Measurements from ENCODE around the gene PEMT. TPM values are rescaled to one million over a fixed set of nuclear protein-coding genes. Genes with fewer than 3 reads are reported as not detected.

The PEMT gene
- total and polyA plus RNA-seq, 10 donors = 8.9 to 21.3 (median 14.8) TPM

DNA sequence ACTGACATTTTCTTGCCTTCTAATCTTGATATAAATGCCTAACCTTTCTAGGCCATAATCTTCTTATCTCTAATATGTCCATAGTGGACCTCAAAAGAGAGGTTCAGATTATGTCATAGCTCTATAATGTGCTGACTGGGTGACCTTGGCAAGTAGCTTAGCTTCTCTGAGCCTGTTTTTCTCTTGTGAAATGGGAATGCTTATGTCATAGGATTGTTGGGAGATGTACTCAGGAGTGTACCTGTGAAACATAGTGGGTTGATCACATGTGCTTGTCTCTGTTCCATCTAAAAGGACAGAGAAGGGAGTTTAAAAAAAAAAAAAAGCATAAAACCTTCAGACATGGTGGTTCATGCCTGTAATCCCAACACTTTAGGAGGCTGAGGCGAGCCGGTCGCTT lies 112.3 kb downstream of the PEMT start:
- intact Hi-C loops (cut with DNase I; ENCODE audit: low total_unique reads) = no loop called here

DNA sequence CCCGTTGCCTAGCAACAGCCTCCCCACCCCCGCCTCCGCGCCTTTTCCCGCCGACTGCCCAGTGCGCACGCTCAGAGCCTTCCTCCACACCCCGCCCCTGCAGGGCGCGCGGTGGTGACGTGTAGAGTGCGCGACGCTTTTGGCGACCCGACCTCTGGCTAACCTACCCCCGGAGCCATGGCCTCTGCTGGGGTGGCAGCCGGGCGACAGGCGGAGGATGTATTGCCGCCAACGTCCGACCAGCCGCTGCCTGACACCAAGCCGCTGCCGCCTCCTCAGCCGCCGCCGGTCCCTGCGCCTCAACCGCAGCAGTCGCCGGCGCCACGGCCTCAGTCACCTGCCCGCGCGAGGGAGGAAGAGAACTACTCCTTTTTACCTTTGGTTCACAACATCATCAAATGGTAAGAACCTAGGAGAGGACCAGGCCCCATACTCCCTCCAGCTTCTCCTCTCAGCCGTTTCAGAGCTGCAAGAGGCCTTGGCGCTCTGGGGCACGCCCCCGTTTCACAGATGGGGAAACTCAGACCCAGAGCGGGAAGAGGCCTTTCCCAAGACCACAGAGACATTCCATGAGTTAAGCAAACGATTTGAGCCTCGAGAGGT lies 114.5 kb downstream of the PEMT start, which contains the start of gene MED9:
Gene MED9 (plus strand): TSS at position 136 of the 603 bp plus-strand sequence. CDS start 42 bp downstream, at position 178.
- TF ChIP-seq POLR2A (IDR thresholded peaks at IDR 0.05) (no peak), POLR2AphosphoS5 (IDR thresholded peaks at IDR 0.05) (peak; percentile 93 to 96 (median 94))
- TF ChIP-seq, protein P1, sequence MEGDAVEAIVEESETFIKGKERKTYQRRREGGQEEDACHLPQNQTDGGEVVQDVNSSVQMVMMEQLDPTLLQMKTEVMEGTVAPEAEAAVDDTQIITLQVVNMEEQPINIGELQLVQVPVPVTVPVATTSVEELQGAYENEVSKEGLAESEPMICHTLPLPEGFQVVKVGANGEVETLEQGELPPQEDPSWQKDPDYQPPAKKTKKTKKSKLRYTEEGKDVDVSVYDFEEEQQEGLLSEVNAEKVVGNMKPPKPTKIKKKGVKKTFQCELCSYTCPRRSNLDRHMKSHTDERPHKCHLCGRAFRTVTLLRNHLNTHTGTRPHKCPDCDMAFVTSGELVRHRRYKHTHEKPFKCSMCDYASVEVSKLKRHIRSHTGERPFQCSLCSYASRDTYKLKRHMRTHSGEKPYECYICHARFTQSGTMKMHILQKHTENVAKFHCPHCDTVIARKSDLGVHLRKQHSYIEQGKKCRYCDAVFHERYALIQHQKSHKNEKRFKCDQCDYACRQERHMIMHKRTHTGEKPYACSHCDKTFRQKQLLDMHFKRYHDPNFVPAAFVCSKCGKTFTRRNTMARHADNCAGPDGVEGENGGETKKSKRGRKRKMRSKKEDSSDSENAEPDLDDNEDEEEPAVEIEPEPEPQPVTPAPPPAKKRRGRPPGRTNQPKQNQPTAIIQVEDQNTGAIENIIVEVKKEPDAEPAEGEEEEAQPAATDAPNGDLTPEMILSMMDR (IDR thresholded peaks at IDR 0.05 in 8 of 11, conservative IDR thresholded peaks at IDR 0.05 in 3 of 11) = peak in 1 of 11 experiments; percentile 11
- intact Hi-C loops (cut with DNase I; ENCODE audit: low total_unique reads) = no loop called here
- Histone ChIP-seq H3K4me3 (peak within 1 kb of the TSS; percentile 77 to 98 (median 88)), H3K4me1 (peaks cover 17 to 61% (median 50%) of the 10 kb centered on the region in 6 donors), H3K27me3 (replicated peaks in 1 of 7) (no peaks in the 10 kb centered on the region), H3K9me3 (no peaks in the 10 kb centered on the region), H3K27ac (peak within 1 kb of the TSS; percentile 75 to 95 (median 92)), H3K36me3 (peaks cover 0 to 23% (median 0%) of the 10 kb centered on the region in 6 donors)
- 0 to 1% (median 0%) methylated on average over 41 to 47 of the region's 47 CpGs for whole genome bisulfite sequencing, 5 donors
- peak; percentile 97 for DNase-seq

More for the DNA sequence above, 112.3 kb downstream of the PEMT start:
- no peak overlapping the region for H3K4me3 ChIP-seq
- no peak overlapping the region for H3K27ac ChIP-seq
- H3K36me3 ChIP-seq = peaks cover 0 to 31% (median 0%) of the 10 kb centered on the region in 6 donors
- no peaks in the 10 kb centered on the region for H3K27me3 ChIP-seq (replicated peaks in 1 of 7)
- no peaks in the 10 kb centered on the region for H3K9me3 ChIP-seq
- H3K4me1 ChIP-seq = peaks cover 18 to 83% (median 57%) of the 10 kb centered on the region in 6 donors
- TF ChIP-seq, protein P1 (IDR thresholded peaks at IDR 0.05 in 8 of 11, conservative IDR thresholded peaks at IDR 0.05 in 3 of 11) = no peak
- TF ChIP-seq POLR2A (IDR thresholded peaks at IDR 0.05) (no peak), POLR2AphosphoS5 (IDR thresholded peaks at IDR 0.05) (no peak)
- WGBS, 5 donors = 96 to 98% (median 98%) methylated on average over 3 of the region's 3 CpGs
- DNase-seq = no peak

DNA sequence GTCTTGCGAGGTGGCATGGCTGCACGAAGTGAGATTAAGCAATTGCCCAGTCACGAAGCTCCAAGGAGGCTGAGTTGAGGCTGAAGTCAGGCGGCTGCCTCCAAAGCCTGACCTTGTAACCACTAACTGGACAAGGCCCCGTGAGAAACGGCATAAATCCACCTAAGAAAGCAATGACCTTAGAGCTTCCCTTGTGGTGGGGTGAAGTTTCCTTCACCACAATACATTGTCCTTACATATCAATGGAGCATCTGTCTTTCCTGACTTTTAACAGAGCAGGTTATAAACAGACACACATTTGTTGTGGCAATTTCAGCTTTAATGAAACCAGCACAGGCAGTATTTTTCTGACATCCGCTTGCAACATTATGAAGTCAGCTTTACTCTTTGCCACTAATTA lies 117.2 kb downstream of the PEMT start:
- peaks cover 0 to 9% (median 0%) of the 10 kb centered on the region in 7 donors for H3K27me3 ChIP-seq (replicated peaks in 1 of 7)
- H3K9me3 ChIP-seq = no peaks in the 10 kb centered on the region
- peaks cover 0 to under 1% (median 0%) of the 10 kb centered on the region in 6 donors for H3K36me3 ChIP-seq
- no peak overlapping the region for H3K27ac ChIP-seq
- peaks cover 17 to 35% (median 30%) of the 10 kb centered on the region in 6 donors for H3K4me1 ChIP-seq
- intact Hi-C loops (cut with DNase I; ENCODE audit: low total_unique reads) = no loop called here
- peak; percentile 54 for DNase-seq
- no peak for TF ChIP-seq POLR2AphosphoS5 (IDR thresholded peaks at IDR 0.05)
- TF ChIP-seq POLR2A (IDR thresholded peaks at IDR 0.05) = no peak
- TF ChIP-seq, protein P1 (IDR thresholded peaks at IDR 0.05 in 8 of 11, conservative IDR thresholded peaks at IDR 0.05 in 3 of 11) = no peak
- H3K4me3 ChIP-seq = no peak overlapping the region
- 75 to 83% (median 79%) methylated on average over 7 of the region's 7 CpGs for WGBS, 5 donors

DNA sequence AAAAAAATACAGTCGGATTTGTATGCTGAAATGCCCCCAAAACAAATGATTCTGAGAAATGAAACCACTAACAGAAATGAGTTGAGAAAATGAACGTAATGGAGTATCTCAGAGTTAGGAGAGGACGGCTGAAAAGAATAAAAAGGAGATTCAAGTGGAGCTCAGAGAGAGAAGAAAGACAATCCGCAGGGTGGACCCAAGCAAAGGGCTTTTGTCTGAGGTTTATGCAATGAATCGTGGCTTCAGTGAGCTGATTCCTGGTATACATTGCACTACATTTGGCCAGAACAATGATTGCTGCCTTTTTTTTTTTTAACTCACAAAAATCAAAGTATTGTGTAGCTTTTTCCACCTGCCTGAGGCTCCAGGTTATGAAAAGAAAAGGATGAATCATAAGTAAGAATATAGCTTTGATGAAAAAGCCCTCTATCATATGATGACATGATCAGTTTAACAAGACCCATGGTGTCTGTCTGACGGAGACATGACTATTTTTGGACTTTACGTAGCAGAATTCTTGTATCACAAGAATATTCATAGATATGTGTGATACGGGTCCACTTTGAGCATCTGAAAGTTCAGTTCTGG lies 119.1 kb downstream of the PEMT start:
- no peak overlapping the region for H3K4me3 ChIP-seq
- DNase-seq = no peak
- H3K27me3 ChIP-seq (replicated peaks in 1 of 7) = peaks cover 0 to 9% (median 0%) of the 10 kb centered on the region in 7 donors
- WGBS, 5 donors = 66 to 80% (median 73%) methylated on average over 8 of the region's 8 CpGs
- intact Hi-C loops (cut with DNase I; ENCODE audit: low total_unique reads) = no loop called here
- H3K4me1 ChIP-seq = peaks cover 4 to 26% (median 13%) of the 10 kb centered on the region in 6 donors
- H3K9me3 ChIP-seq = no peaks in the 10 kb centered on the region
- TF ChIP-seq, protein P1 (IDR thresholded peaks at IDR 0.05 in 8 of 11, conservative IDR thresholded peaks at IDR 0.05 in 3 of 11) = no peak
- TF ChIP-seq POLR2AphosphoS5 (IDR thresholded peaks at IDR 0.05) (no peak), POLR2A (IDR thresholded peaks at IDR 0.05) (no peak)
- peak overlapping the region in 1 of 8 donors; percentile 4 for H3K27ac ChIP-seq
- H3K36me3 ChIP-seq = no peaks in the 10 kb centered on the region
